GM18499 (cell line): ENCODE results near the gene DGKH.
"Not testable (repeated sequence)": the region's sequence is repeated elsewhere in the genome, so short reads cannot be mapped to it uniquely, and the experiment has no call there.

Experiments
- ATAC-seq: cut with Tn5 transposase; IDR thresholded peaks from one replicate; pipeline ENCODE4 v1.9.1; 2021; ENCODE audit warnings: moderate number of reproducible peaks; ENCODE audit not compliant: insufficient read depth, unreplicated experiment

DGKH gene

DNA sequence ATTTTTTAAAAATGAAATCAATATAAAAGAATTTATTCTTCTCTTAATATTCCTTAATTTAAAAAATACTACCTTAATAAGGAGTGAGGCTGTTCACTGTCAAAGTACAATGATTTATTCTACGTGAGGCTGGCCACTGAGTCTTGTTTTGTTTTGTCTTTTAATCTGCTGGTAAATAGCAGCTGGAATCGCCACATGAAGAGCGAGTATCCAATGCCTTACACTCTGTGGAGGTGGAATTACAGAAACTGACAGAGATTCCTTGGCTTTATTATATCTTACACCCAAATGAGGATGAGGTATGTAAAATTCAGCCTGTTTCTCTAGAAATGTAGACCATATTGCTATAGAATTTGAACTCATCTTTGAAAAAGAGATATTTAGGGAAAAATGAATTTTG is 170.6 kb downstream of the DGKH start:
- ATAC-seq, result no peak

GRCh38 chr13:42219876-42220275 is 171.4 kb downstream of the DGKH start:
- no peak for ATAC-seq

DNA sequence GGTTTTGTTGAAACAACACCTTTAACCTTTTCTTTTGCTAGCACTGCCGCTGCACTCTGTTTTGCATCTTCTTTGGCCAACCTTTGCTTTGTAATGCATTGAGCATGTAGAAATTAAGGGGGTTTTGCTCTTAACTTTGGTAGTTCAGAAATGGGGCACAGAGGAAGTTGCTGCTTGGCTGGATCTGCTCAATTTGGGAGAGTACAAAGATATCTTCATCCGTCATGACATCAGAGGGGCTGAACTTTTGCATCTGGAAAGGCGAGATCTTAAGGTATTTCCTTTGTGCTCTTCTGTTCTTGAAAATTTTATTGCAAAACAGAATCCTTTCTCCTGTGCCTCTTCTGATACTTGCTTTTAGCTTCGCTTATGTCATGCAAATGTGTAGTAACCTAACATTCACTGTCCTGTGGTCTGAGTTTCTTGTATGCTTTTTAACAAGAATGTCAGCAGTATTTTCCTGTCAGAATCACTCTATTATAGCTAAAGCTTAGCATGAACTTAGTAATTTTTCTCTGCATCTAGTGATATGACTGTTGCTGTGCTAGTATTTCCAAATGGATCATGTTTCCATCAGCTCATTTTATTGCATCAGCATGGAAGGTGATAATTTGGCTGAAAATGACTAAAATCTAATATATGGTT is 172.8 kb downstream of the DGKH start:
- no peak for ATAC-seq

GRCh38 chr13:42223681-42224080 is 175.2 kb downstream of the DGKH start:
- ATAC-seq, result no peak

DNA sequence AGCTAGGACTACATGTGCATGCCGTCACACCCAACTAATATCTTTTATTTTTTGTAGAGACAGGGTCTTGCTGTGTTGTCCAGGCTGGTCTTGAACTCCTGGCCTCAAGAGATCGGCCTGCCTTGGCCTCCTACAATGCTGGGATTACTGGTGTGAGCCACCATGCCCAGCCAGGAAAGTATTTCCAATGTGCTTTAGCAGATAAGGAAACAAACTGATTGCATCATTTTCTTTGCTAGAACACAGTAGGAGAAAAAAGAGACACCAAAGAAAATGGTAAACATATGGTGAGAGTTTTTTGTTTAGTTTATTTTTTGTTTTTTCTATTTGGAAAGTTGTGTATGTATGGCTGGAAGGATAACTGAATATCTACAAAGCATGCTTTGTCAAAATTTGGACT is 176.6 kb downstream of the DGKH start:
- ATAC-seq, result no peak

GRCh38 chr13:42226759-42227158 is 178.3 kb downstream of the DGKH start:
- ATAC-seq, result not testable (repeated sequence)

DNA sequence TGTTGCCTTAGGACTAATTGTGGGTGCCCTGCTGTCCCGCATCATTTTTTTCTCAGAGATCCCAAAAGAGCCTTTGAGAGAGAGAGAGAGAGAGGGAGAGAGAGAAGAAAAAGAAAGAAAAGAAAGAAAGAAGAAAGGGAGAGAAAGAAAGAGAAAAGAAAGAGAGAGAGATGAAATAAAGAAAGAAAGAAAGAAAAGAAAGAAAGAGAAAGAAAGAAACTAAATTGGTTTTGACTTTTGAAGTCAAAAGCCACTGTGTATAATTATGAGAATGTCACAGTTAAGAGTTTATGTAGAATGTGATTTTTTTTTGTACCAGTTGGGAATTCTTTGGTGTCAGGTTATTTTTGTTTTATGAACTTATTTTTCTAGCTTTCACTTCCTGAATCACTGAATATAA is 180.1 kb downstream of the DGKH start:
- ATAC-seq, result no peak

DNA sequence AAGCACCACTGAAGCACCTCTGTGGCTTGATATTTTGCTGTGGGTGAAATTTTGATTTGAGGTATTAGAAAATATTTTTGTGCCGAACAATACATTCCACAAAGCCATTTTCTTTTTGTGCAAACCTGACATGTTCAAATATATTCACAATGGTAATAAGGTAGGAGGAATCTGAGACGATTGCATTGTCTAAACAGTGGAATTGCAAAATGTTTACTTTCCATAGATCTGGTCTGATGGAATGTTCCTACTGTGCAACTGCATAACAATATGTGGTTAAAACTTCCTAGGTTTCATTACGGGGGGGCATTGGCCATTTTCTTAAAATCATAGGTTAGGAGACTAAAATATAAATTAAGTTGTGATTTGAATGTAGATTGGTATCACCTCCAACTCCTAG is 180.8 kb downstream of the DGKH start:
- ATAC-seq, result no peak

- ATAC-seq, result no peak
Measured at GRCh38 chr13:42232671-42233070, 184.2 kb downstream of the DGKH start.

DNA sequence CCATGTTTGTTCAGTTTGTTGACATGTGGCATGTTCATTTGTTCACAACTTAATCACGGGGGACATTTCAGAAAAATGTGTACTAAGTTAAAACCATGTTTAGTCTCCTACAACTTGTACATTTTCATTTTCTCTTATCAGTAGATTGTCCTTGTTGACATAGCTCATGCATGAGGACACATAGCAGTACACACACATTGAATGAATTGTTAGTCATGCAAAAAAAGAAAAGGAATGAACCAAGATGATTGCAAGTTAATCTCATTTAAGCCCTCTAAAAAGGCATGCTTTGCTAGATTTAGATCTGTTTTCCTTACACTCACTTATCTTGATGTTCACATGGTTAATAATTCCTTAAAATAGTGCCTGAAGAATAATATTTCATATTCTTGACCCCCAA is 185.3 kb downstream of the DGKH start:
- no peak for ATAC-seq

DNA sequence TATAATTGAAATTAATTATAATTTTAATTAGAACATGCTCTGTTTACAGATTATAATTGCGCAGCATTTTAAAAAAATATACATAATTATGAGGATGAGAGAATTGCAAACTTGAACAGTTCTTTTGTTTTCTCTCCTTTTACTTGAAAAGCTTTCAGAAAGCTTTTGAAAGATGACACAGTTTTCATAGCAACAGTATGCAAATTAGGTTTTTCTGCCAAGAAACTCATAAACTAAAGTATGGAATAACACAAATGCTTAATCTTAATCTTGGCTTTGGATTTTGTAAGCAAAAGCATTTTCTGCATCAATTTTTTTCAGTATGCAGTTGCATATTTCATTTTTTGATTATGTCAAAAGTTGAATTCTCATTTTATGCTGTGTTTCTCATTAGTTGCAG is 190.7 kb downstream of the DGKH start:
- ATAC-seq, result no peak

- no peak for ATAC-seq
Measured at GRCh38 chr13:42239644-42240043, 191.2 kb downstream of the DGKH start.

- no peak for ATAC-seq
Measured at GRCh38 chr13:42246541-42246940, 198.1 kb downstream of the DGKH start.

DNA sequence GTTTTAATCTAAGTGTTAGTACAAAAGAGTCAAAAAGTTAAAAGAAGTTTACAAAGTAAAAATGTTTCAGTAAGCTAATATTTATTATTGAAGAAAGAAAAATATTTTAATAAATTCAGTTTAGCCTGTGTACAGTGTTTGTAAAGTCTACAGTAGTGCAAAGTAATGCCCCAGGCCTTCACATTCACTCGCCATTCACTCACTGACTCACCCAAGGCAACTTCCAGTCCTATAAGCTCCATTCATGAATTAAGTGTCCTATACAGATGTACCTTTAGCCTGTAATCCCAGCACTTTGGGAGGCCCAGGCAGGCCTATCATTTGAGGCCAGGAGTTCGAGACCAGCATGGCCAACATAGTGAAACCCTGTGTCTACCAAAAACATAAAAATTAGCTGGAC is 199.4 kb downstream of the DGKH start:
- no peak for ATAC-seq

DNA sequence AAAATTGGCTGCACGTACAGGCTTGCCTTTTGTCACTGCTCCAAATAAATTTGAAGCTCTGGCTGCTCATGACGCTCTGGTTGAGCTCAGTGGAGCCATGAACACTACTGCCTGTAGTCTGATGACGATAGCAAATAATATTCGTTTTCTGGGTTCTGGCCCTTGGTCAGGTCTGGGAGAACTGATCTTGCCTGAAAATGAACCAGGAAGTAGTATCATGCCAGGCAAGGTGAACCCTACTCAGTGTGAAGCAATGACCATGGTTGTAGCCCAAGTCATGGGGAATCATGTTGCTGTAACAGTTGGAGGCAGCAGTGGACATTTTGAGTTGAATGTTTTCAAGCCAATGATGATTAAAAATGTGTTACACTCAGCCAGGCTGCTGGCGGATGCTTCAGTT is 207.4 kb downstream of the DGKH start:
- ATAC-seq, result no peak

- ATAC-seq, result no peak
Measured at GRCh38 chr13:42258747-42259146, 210.3 kb downstream of the DGKH start.

DNA sequence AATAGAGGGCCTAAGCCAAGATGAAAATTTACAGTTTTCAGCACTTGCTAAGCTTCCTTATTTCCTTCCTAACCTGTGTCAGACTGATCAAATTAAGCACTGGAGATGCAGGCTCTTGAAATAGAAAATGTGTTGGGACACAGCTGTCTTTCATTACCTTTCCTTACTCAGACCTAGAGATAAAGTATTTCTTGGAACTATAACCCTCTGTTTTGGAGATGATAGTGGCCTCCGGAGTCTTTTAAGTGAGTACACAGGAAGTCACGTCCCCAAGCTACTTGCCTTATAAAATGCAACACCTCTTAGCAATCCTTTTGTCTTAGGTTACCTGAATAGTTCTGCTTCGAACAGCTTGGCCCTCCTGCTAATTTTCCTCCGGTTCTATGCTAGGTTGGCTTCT is 211.1 kb downstream of the DGKH start:
- ATAC-seq, result no peak

DNA sequence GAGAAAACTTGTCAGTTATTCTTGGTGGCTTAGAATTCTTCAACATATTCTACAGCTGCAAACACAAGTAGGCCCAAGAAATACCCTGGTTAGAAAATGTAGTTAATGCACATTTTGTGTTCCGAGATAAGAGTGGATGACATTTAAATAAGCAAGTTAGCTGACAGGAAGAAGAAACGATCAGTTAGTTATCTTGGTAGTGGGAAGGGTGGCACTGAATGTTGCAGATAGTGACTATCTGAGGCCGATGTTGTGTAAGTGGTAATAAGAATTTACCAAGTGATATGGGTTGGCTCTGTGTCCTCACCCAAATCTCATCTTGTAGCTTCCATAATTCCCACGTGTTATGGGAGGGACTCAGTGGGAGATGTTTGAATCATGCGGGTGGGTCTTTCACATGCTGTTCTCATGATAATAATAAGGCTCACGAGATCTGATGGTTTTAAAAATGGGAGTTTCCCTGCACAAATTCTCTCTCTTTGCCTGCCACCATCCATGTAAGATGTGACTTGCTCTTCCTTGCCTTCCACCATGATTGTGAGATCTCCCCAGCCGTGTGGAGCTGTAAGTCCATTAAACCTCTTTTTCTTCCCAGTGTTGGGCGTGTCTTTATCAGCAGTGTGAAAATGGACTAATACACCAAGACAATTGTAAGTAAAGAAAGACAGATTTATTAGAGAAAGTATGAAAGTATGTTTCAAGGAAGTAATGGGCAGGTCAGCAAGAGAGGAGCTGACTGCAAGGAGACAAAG is 212.6 kb downstream of the DGKH start:
- ATAC-seq, result no peak

- ATAC-seq, result no peak
Measured at GRCh38 chr13:42266473-42266872, 218.0 kb downstream of the DGKH start.

- no peak for ATAC-seq
Measured at GRCh38 chr13:42270160-42270856, 221.9 kb downstream of the DGKH start.

- no peak for ATAC-seq
Measured at GRCh38 chr13:42270857-42271215, 222.4 kb downstream of the DGKH start.
